Prostate gland (tissue), 2 donors: ENCODE data around the gene CPLANE2. TPM values are rescaled to one million over a fixed set of nuclear protein-coding genes. Genes with fewer than 3 reads are reported as not detected.
"Not testable (repeated sequence)": the region's sequence is repeated elsewhere in the genome, so short reads cannot be mapped to it uniquely, and the experiment has no call there.

Experiments used
- DNase-seq: peaks from one replicate; pipeline ENCODE4 v3.0.0-alpha.2; 2019; ENCODE audit warnings: low spot score
- H3K27ac ChIP-seq, 2 donors: fragments of 200-600 bp; sonication (generic); 2 replicates each; pipeline ENCODE4 v1.5.1; 2017 to 2019
- H3K27me3 ChIP-seq: fragments of 200-600 bp; sonication (generic); replicated peaks from 2 replicates; pipeline ENCODE4 v1.5.1; 2019; ENCODE audit not compliant: insufficient read depth
- H3K36me3 ChIP-seq, 2 donors: fragments of 200-600 bp; sonication (generic); 1 replicate in 1 of 2; 2 replicates in 1 of 2; pipeline versions ENCODE4 v1.5.1 to v1.8.1; 2017 to 2019
- H3K4me1 ChIP-seq: fragments of 200-600 bp; sonication (generic); replicated peaks from 2 replicates; pipeline ENCODE4 v1.5.1; 2019
- H3K4me3 ChIP-seq, 2 donors: fragments of 200-600 bp; sonication (generic); 2 replicates each; pipeline ENCODE4 v1.5.1; 2017 to 2019
- H3K9me3 ChIP-seq: fragments of 200-600 bp; sonication (generic); 2 replicates; pipeline ENCODE4 v1.5.1; 2017
- CTCF ChIP-seq, 4 experiments: fragments of 200-600 bp in 2 of 4; fragments of 450-650 bp in 2 of 4; sonication (generic) in 2 of 4; IDR thresholded peaks; 1 replicate in 3 of 4; 2 replicates in 1 of 4; pipeline ENCODE4 v1.5.1; 2016 to 2019; ENCODE audit warnings: antibody characterized with exemption in 4 of 4, mild to moderate bottlenecking in 2 of 4, moderate library complexity in 2 of 4
- POLR2A ChIP-seq: fragments of 450-650 bp; IDR thresholded peaks from one replicate; pipeline ENCODE4 v1.6.1; 2016; ENCODE audit warnings: antibody characterized with exemption, mild to moderate bottlenecking
- POLR2AphosphoS5 ChIP-seq: sonication (generic); formaldehyde crosslinking; IDR thresholded peaks from one replicate; pipeline ENCODE4 v1.6.1; 2017; ENCODE audit warnings: antibody characterized with exemption
- WGBS: methylation state at CpG from one replicate; pipeline ENCODE4 v1.1.5; 2018; 5-methylcytosine and 5-hydroxymethylcytosine counted together
- intact Hi-C: fragments of 100-400 bp; cut with DNase I; formaldehyde crosslinking; loops from one replicate; pipeline ENCODE4 v1.14.2; 2022
- total RNA-seq, 2 donors: library from RNA; depleted of rRNA; stranded (reverse); fragments of >200 nt; gene quantifications; one replicate each; pipeline ENCODE4 v1.1.0, GENCODE V29; 2016

The CPLANE2 gene
- total RNA-seq, 2 donors from 2014 or later: 5.5 to 12.9 TPM

GRCh38 chr1:16258591-16259135, 21.7 kb upstream of the CPLANE2 start:
- intact Hi-C loops: no loop called here
- no peak overlapping the region for H3K4me3 ChIP-seq
- H3K27ac ChIP-seq: no peak overlapping the region
- H3K9me3 ChIP-seq: no peaks in the 10 kb centered on the region
- 96% methylated on average over 9 of the region's 9 CpGs for WGBS
- DNase-seq: no peak
- H3K4me1 ChIP-seq: peaks cover 6% of the 10 kb centered on the region
- peaks cover 2 to 4% of the 10 kb centered on the region in 2 donors for H3K36me3 ChIP-seq
- TF ChIP-seq POLR2AphosphoS5 (no peak), POLR2A (no peak), CTCF (IDR thresholded peaks at IDR 0.05) (no peak)
- no peaks in the 10 kb centered on the region for H3K27me3 ChIP-seq

- no peak for TF ChIP-seq POLR2AphosphoS5
- TF ChIP-seq CTCF (IDR thresholded peaks at IDR 0.05): no peak
- TF ChIP-seq POLR2A: no peak
- Histone ChIP-seq H3K9me3 (no peaks in the 10 kb centered on the region), H3K27ac (no peak overlapping the region), H3K27me3 (no peaks in the 10 kb centered on the region), H3K36me3 (peaks cover 2 to 4% of the 10 kb centered on the region in 2 donors), H3K4me3 (no peak overlapping the region), H3K4me1 (peaks cover 7% of the 10 kb centered on the region)
- DNase-seq: no peak
- 91% methylated on average over 3 of the region's 3 CpGs for WGBS
- intact Hi-C loops: no loop called here
Observed at GRCh38 chr1:16257968-16258367, 21.0 kb upstream of the CPLANE2 start.

GRCh38 chr1:16257556-16257955, 20.6 kb upstream of the CPLANE2 start:
- H3K4me3 ChIP-seq, H3K27me3 ChIP-seq, H3K27ac ChIP-seq, DNase-seq, intact Hi-C loops, H3K36me3 ChIP-seq, H3K9me3 ChIP-seq, H3K4me1 ChIP-seq: not testable (repeated sequence)
- WGBS: 93% methylated on average over 3 of the region's 3 CpGs

- WGBS: 81% methylated on average over 4 of the region's 4 CpGs
- Histone ChIP-seq H3K27ac (no peak overlapping the region), H3K27me3 (no peaks in the 10 kb centered on the region), H3K4me3 (no peak overlapping the region), H3K4me1 (peaks cover 4% of the 10 kb centered on the region), H3K9me3 (no peaks in the 10 kb centered on the region), H3K36me3 (peaks cover 4 to 7% of the 10 kb centered on the region in 2 donors)
- TF ChIP-seq POLR2AphosphoS5: no peak
- TF ChIP-seq POLR2A: no peak
- no peak for TF ChIP-seq CTCF (IDR thresholded peaks at IDR 0.05)
- DNase-seq: no peak
- intact Hi-C loops: no loop called here
Observed at GRCh38 chr1:16256478-16256877, 19.5 kb upstream of the CPLANE2 start.

GRCh38 chr1:16254263-16254928, 17.4 kb upstream of the CPLANE2 start:
- WGBS: 79% methylated on average over 4 of the region's 4 CpGs
- Histone ChIP-seq H3K9me3 (no peaks in the 10 kb centered on the region), H3K4me1 (peaks cover 4% of the 10 kb centered on the region), H3K27ac (no peak overlapping the region), H3K4me3 (no peak overlapping the region), H3K36me3 (peaks cover 4 to 7% of the 10 kb centered on the region in 2 donors), H3K27me3 (no peaks in the 10 kb centered on the region)
- intact Hi-C loops: no loop called here
- TF ChIP-seq POLR2A (no peak), POLR2AphosphoS5 (no peak), CTCF (IDR thresholded peaks at IDR 0.05) (no peak)
- DNase-seq: no peak
